ENCODE data around the gene ATP2A3.

DNA sequence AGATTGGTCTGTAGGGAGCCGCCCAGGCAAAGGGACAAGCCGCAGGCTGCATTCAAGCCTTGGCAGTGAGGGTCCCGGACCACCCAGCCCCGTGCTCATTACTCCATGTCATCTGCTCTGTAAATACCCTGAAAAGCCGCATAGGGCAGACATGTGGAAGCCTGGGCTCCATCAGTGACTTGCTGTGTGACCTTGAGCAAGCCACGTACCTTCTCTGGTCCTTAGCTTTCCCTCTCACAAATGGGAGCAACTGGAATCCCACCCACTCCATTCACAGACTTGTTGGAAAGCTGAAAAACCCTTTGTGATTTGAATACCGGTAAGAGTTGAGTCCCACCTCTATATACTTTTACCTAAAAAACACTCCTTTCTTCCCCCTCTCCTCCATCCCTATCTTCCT lies 83.3 kb downstream of the ATP2A3 start:
- TF ChIP-seq LEF1 (IDR thresholded peaks at IDR 0.05; ENCODE audit: borderline replicate concordance) (no peak), TARDBP (IDR thresholded peaks at IDR 0.05) (no peak), SP1 (IDR thresholded peaks at IDR 0.05) (no peak), HDGF (IDR thresholded peaks at IDR 0.05; ENCODE audit: borderline replicate concordance) (no peak), CTBP1 (IDR thresholded peaks at IDR 0.05; ENCODE audit: borderline replicate concordance) (no peak), FOXM1 (IDR thresholded peaks at IDR 0.05; ENCODE audit: borderline replicate concordance) (no peak)
- TF ChIP-seq, protein P1, sequence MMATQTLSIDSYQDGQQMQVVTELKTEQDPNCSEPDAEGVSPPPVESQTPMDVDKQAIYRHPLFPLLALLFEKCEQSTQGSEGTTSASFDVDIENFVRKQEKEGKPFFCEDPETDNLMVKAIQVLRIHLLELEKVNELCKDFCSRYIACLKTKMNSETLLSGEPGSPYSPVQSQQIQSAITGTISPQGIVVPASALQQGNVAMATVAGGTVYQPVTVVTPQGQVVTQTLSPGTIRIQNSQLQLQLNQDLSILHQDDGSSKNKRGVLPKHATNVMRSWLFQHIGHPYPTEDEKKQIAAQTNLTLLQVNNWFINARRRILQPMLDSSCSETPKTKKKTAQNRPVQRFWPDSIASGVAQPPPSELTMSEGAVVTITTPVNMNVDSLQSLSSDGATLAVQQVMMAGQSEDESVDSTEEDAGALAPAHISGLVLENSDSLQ (IDR thresholded peaks at IDR 0.05) = no peak

All from HEK293T (cell line).